K562 (cell line): ENCODE results near the gene CUX1. TPM values are rescaled to one million over a fixed set of nuclear protein-coding genes. Genes with fewer than 3 reads are reported as not detected.
"Not testable (repeated sequence)": the region's sequence is repeated elsewhere in the genome, so short reads cannot be mapped to it uniquely, and the experiment has no call there.

Source experiments
- ATAC-seq: fragments of 200-7000 bp; cut with Tn5 transposase; 3 replicates; pipeline ENCODE4 v1.9.1; 2020; ENCODE audit warnings: moderate library complexity
- BruUV-seq: library from RNA; stranded (reverse); fragments of 400-500 nt; replicated peaks from 2 replicates; lab custom pipeline; 2021; lab: Mats Ljungman, UMichigan
- CTCF ChIA-PET: fragments of 300-600 bp; formaldehyde crosslinking; extraction: SDS; loops from one replicate; lab custom pipeline; 2021; ENCODE audit warnings: low intra/inter-chr PET ratio; lab: Yijun Ruan, JAX
- POLR2A ChIA-PET: fragments of 300-600, 350-650 bp; sonication (Branson Sonifier 250); formaldehyde crosslinking; extraction: SDS; loops from one replicate; lab custom pipeline; 2021; ENCODE audit warnings: antibody characterized with exemption, inconsistent platforms; lab: Yijun Ruan, JAX
- DNase-seq, 4 experiments: peaks; one replicate each; pipeline versions ENCODE4 v3.0.0 to v3.0.0-alpha.2; 2011 to 2018; ENCODE audit warnings: low spot score in 3 of 4, mixed read lengths in 3 of 4; ENCODE audit errors: extremely low read depth in 1 of 4
- FAIRE-seq: peaks from 2 replicates; lab custom pipeline; 2011; peaks lifted over from hg19 to GRCh38; lab: Jason Lieb, UNC
- H2AFZ ChIP-seq: 2 replicates; pipeline ENCODE4 v1.6.0; 2011; ENCODE audit warnings: low read depth, low read length, control low read depth, inconsistent platforms
- H3K27ac ChIP-seq: fragments of 200-600 bp; 3 replicates; pipeline ENCODE4 v1.8.0; 2011; ENCODE audit warnings: low read depth, mild to moderate bottlenecking, control low read depth, inconsistent platforms, low read length, moderate library complexity, mixed read lengths; ENCODE audit errors: extremely low read depth
- H3K27me3 ChIP-seq, 2 experiments: fragments of 300-600 bp in 1 of 2; 2 replicates in 1 of 2; 3 replicates in 1 of 2; pipeline versions ENCODE4 v1.6.0 to v1.8.0; 2011; ENCODE audit warnings: inconsistent platforms in 2 of 2, low read length in 2 of 2, mild to moderate bottlenecking in 1 of 2, mixed read lengths in 1 of 2, moderate library complexity in 1 of 2; ENCODE audit not compliant: control insufficient read depth in 2 of 2, insufficient read depth in 2 of 2
- H3K36me3 ChIP-seq: fragments of 300-600 bp; 3 replicates; pipeline ENCODE4 v1.8.0; 2011; ENCODE audit warnings: mild to moderate bottlenecking, low read length, inconsistent platforms; ENCODE audit not compliant: control insufficient read depth, insufficient read depth
- H3K4me1 ChIP-seq, 2 experiments: fragments of 200-600 bp in 1 of 2; replicated peaks in 1 of 2; 2 replicates in 1 of 2; 3 replicates in 1 of 2; pipeline versions ENCODE4 v1.5.1 to v1.8.0; 2011; ENCODE audit warnings: inconsistent platforms in 2 of 2, low read length in 2 of 2, mild to moderate bottlenecking in 1 of 2, mixed read lengths in 1 of 2, moderate library complexity in 1 of 2; ENCODE audit not compliant: control insufficient read depth in 2 of 2, insufficient read depth in 2 of 2
- H3K4me2 ChIP-seq: 2 replicates; pipeline ENCODE4 v1.6.1; 2011; ENCODE audit warnings: low read length, control low read depth, inconsistent platforms, mixed read lengths; ENCODE audit not compliant: insufficient read depth
- H3K4me3 ChIP-seq: fragments of 200-600 bp; sonication (generic), shearing (Covaris generic); 2 replicates; pipeline ENCODE4 v1.5.1; 2016; ENCODE audit warnings: control low read depth, inconsistent platforms
- H3K79me2 ChIP-seq: fragments of 200-600 bp; 3 replicates; pipeline ENCODE4 v1.8.0; 2011; ENCODE audit warnings: low read length, inconsistent platforms; ENCODE audit not compliant: control insufficient read depth, insufficient read depth
- H3K9ac ChIP-seq, 2 experiments: 2 replicates each; pipeline versions ENCODE4 v1.6.0 to v1.6.1; 2011; ENCODE audit warnings: low read depth in 2 of 2, low read length in 2 of 2, control low read depth in 1 of 2, inconsistent platforms in 1 of 2, mild to moderate bottlenecking in 1 of 2, mixed read lengths in 1 of 2; ENCODE audit not compliant: insufficient read depth in 1 of 2
- H3K9me1 ChIP-seq: one replicate; pipeline ENCODE4 v1.6.0; 2011; ENCODE audit warnings: inconsistent platforms, mild to moderate bottlenecking, low read length, moderate library complexity; ENCODE audit not compliant: control insufficient read depth, insufficient read depth
- H3K9me3 ChIP-seq: replicated peaks from 2 replicates; pipeline ENCODE4 v1.5.1; 2011; ENCODE audit warnings: low read depth, low read length, inconsistent platforms; ENCODE audit not compliant: control insufficient read depth, insufficient read depth
- H4K20me1 ChIP-seq: replicated peaks from 2 replicates; pipeline ENCODE4 v1.6.1; 2011; ENCODE audit warnings: low read length, inconsistent platforms, mixed read lengths; ENCODE audit not compliant: control insufficient read depth, insufficient read depth
- PCBP1 ChIP-seq: fragments of 200-400 bp; formaldehyde crosslinking; IDR thresholded peaks from 2 replicates; pipeline ENCODE4 v1.6.1; 2018; ENCODE audit warnings: mild to moderate bottlenecking, low read depth, low read length; ENCODE audit not compliant: poor library complexity, severe bottlenecking
- SAP30 ChIP-seq: fragments of 200-600 bp; sonication (generic); IDR thresholded peaks from 2 replicates; pipeline ENCODE4 v1.6.1; 2012; ENCODE audit warnings: borderline replicate concordance, low read depth, mild to moderate bottlenecking, moderate library complexity, low read length, control low read depth, inconsistent platforms; ENCODE audit not compliant: insufficient read depth, poor library complexity, severe bottlenecking
- ZNF124 ChIP-seq: sonication (generic); formaldehyde crosslinking; IDR thresholded peaks from 2 replicates; pipeline ENCODE4 v1.8.1; 2022; ENCODE audit warnings: missing genetic modification reagents
- ZNF785 ChIP-seq: fragments of 250-450 bp; sonication (Bioruptor Pico); IDR thresholded peaks from 2 replicates; pipeline ENCODE4 v1.4.0; 2020; ENCODE audit warnings: mild to moderate bottlenecking
- WGBS: fragments of 100-300 bp; shearing (Covaris generic); methylation state at CpG from one replicate; pipeline ENCODE4 v1.1.6; 2016; ENCODE audit warnings: low coverage, mixed read lengths; ENCODE audit not compliant: insufficient coverage; ENCODE audit errors: missing lambda C conversion rate; 5-methylcytosine and 5-hydroxymethylcytosine counted together
- in situ Hi-C: fragments of 300-500 bp; cut with MboI; formaldehyde crosslinking; loops from 4 replicates; pipeline ENCODE4 v1.15.0; 2018; ENCODE audit warnings: inconsistent platforms, mixed read lengths
- intact Hi-C: fragments of 100-400 bp; cut with micrococcal nuclease; formaldehyde crosslinking; loops from 2 replicates; pipeline ENCODE4 v1.14.2; 2022
- polyA plus RNA-seq, 8 experiments: library from polyadenylated mRNA; depleted of rRNA in 4 of 8; stranded (reverse) in 5 of 8; unstranded in 3 of 8; fragments of >200 nt; fragmentation: Nextera tagmentation in 2 of 8; fragmentation: Illumina TruSeq in 1 of 8; extraction: Ambion mirVana in 2 of 8; extraction: Trizol in 1 of 8; gene quantifications; 2 replicates each; pipeline versions ENCODE4 v1.2.1 to v1.2.3, GENCODE V29; 2011 to 2014; ENCODE audit warnings: inconsistent platforms in 1 of 8, missing spikeins in 1 of 8
- total RNA-seq, 7 experiments: library from RNA; depleted of rRNA in 6 of 7; stranded (reverse); fragments of >200 nt in 6 of 7; fragmentation: Illumina TruSeq in 2 of 7; extraction: Trizol in 2 of 7; gene quantifications; 2 replicates each; pipeline versions ENCODE4 v1.2.1 to v1.2.3, GENCODE V29; 2011 to 2021; ENCODE audit warnings: low replicate concordance in 1 of 7

CUX1 gene
- total and polyA plus RNA-seq, 9 of the 15 experiments (the other 6 are each of a cell fraction or from before 2014, with no cell fraction given): 3.6 to 55.3 (median 25.2) TPM

DNA sequence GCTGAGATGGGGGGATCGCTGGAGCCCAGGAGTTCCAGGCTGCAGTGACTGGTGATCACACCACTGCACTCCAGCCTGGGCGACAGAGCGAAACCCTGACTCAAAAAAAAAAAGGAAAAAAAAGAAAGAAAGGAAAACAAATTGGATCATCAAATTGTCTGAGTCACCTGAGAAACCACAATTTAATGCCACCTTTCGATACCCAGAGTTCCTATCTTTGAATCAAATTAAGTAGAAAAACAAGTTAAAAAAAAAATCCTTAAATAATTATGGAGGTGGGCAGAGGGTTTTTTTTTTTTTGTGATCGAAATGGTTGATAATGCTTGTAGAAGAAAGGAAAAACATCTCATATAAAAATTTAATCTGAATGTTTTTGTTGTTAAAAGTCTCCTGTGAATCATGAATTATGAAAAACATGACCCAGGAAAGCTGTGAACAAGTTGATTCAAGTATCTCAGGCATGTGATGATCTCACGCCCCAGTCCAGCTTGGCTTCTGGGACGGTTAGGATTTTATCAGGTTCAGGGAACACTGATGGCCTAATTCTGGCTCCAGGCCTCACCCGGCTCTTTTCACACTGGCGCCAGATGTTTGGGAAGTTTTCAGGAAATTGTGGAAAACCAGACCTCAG is 25.3 kb upstream of the CUX1 start:
- ChIA-PET POLR2A (no interaction called here), CTCF (no interaction called here)
- Histone ChIP-seq H4K20me1 (no peaks in the 10 kb centered on the region), H3K27ac (no peak overlapping the region), H3K27me3 (peaks cover 6 to 34% of the 10 kb centered on the region in 2 experiments; a peak in 4 of 5 replicates), H3K4me3 (no peak overlapping the region), H3K79me2 (no peaks in the 10 kb centered on the region), H3K9me1 (no peaks in the 10 kb centered on the region), H2AFZ (no peak overlapping the region), H3K4me2 (no peak overlapping the region), H3K9ac (no peak overlapping the region), H3K4me1 (no peaks in the 10 kb centered on the region), H3K9me3 (no peaks in the 10 kb centered on the region), H3K36me3 (no peaks in the 10 kb centered on the region)
- TF ChIP-seq PCBP1 (no peak), ZNF124 (CRISPR knock-in tag) (no peak), ZNF785 (no peak), SAP30 (no peak)
- 28% methylated on average over 9 of the region's 9 CpGs for WGBS
- ATAC-seq: no peak
- intact Hi-C loops: no loop called here
- BruUV-seq: no TSS peak
- FAIRE-seq: no peak
- no peak for DNase-seq
- in situ Hi-C loops: no loop called here

DNA sequence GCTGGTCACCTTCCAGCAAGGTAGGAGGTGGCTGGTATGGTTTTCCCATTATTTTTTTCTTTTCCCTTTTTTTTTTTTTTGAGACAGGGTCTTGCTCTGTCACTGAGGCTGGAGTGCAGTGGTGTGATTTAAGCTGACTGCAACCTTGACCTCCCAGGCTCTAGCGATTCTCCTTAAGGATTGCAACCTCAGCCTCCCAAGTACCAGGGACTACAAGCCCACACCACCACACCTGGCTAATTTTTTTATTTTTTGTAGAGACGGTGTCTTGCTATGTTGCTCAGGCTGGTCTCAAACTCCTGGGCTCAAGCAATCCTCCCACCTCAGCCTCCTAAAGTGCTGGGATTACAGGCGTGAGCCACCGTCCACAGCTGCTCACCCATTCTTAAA is 24.7 kb upstream of the CUX1 start:
- H3K9ac ChIP-seq, in situ Hi-C loops, ATAC-seq, FAIRE-seq, H4K20me1 ChIP-seq, H3K36me3 ChIP-seq, H3K79me2 ChIP-seq, H3K9me3 ChIP-seq, H2AFZ ChIP-seq, DNase-seq, H3K27ac ChIP-seq, BruUV-seq, H3K4me2 ChIP-seq, H3K4me3 ChIP-seq, POLR2A ChIA-PET, H3K4me1 ChIP-seq, CTCF ChIA-PET, intact Hi-C loops, H3K9me1 ChIP-seq: not testable (repeated sequence)
- peaks cover 7 to 33% of the 10 kb centered on the region in 2 experiments; a peak in 4 of 5 replicates for H3K27me3 ChIP-seq
- WGBS: 29% methylated on average over 4 of the region's 4 CpGs
